ENCODE measurements around the gene S1PR4.
"Not testable (repeated sequence)": the region's sequence is repeated elsewhere in the genome, so short reads cannot be mapped to it uniquely, and the experiment has no call there.

The S1PR4 gene

GRCh38 chr19:3152419-3152780 is 26.2 kb upstream of the S1PR4 start:
- no peak for DNase-seq (ENCODE audit: low spot score)

DNA sequence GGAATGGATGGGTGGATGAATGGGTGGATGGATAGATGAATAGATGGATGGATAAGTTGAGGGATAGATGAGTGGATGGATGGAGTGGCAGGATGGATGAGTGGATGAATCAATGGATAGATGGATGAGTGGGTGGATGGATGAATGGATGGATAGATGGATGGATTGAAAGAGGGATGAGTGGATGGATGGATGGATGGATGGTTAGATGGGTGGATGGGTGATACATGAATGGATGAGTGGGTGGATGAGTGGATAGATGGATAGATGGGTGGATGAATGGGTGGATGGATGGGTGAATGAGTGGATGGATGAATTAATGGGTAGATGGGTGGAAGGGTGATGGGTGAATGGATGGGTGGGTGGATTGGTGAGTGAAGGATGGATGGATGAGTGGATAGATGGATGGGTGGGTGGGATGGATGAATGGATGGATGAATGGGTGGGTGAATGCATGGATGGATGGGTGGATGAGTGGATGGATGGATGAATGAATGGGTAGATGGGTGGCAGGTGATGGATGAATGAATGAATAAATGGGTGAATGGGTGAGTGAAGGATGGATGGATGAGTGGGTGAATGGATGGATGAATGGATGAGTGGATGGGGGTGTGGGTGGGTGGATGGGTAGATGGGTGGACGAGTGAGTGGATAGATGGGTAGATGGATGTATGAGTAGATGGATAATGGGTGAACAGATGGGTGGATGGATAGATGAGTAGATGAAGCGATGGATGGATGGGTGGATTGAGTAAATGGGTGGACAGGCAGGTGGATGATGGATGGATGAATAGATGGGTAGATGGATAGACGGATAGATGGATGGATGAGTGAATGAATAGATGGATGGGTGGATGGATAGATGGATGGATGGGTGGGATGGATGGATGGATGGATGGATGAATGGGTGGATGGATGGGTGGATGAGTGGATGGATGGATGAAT is 25.0 kb upstream of the S1PR4 start:
- DNase-seq (ENCODE audit: low spot score) = no peak

- not testable (repeated sequence) for DNase-seq (ENCODE audit: low spot score)
Observed at GRCh38 chr19:3154447-3154846, 24.1 kb upstream of the S1PR4 start.

DNA sequence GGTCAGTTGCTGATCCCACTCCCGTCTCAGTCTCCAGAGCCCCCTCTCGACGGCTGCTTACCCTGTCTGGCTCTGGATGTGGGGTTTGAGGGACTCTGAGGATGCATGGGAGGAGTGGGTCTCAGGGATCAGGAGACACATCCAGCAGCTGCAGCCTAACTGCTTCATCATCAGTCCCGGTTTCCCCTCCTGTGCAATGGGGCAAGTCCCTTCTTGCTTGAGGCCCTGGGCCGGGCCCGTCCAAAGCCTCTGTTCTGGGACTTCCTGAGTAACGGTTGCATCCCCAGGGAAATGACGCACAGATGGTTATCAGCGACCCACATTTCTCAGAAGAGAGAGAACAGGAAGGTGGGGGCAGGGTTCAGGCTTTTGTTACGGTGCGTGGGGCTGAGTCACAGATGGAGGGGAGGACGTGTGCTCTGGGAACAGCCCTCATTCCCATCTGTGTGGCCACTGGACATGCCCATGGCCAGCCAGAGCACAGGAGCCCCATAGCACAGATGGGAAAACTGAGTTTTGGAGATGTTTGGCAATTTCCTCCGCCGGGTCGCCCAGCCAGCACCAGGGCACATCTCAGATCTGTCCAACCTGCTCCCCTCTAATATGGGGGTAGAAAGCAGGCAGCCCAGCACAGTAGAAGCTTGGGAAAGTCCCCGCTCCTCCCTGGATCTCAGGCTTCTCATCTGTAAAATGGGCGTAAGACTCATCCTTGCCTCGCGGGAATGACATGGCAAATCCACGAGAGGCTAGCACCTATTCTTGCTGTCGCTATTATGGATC is 23.4 kb upstream of the S1PR4 start:
- DNase-seq (ENCODE audit: low spot score) = peak; percentile 71

DNA sequence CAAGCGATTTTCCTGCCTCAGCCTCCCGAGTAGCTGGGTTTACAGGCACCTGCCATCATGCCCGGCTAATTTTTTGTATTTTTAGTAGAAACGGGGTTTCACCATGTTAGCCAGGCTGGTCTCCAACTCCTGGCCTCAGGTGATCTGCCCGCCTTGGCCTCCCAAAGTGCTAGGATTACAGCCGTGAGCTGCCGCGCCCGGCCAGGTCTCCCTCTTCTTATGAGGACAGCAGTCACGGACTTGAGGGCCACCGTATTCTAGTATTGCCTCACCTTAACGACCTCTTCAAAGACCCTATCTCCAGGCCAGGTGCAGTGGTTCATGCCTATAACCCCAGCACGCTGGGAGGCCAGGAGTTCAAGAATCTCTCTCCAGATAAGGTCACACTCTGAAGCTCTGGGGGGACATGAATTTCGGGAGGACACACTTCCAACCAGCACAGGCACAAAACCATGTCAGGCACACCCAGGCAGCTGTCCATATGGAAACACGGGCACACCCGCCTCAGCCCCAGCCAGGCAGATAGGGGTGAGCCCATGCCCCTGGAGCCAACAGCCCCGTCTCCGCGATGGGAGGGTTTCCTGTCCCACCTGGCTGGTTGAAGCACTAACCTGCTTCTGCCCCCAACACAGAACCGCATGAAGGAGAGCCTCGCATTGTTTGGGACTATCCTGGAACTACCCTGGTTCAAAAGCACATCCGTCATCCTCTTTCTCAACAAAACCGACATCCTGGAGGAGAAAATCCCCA is 21.3 kb upstream of the S1PR4 start:
- DNase-seq (ENCODE audit: low spot score) = no peak

DNA sequence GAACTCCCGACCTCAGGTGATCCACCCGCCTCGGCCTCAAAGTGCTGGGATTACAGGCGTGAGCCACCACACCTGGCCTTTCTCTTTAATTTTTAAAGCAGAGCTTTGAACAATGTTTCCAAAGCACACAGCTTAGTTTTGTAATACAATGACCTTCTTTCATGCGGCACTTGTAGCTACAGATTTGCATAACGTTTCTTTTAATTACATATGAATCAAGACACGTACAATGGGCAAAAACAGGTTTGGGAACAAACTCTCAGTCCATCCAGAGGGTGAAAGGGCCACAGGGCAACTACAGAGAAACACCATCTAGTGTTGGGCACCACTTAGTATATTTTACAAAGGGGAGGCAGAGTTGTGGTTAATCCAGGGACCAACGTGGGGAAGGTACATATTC is 19.0 kb upstream of the S1PR4 start:
- DNase-seq (ENCODE audit: low spot score) = no peak

- DNase-seq (ENCODE audit: low spot score) = no peak
Observed at GRCh38 chr19:3160219-3160618, 18.4 kb upstream of the S1PR4 start.

- DNase-seq (ENCODE audit: low spot score) = no peak
Observed at GRCh38 chr19:3161453-3161852, 17.1 kb upstream of the S1PR4 start.

- DNase-seq (ENCODE audit: low spot score) = no peak
Observed at GRCh38 chr19:3162418-3163229, 15.9 kb upstream of the S1PR4 start.

GRCh38 chr19:3163230-3163886 is 15.2 kb upstream of the S1PR4 start:
- DNase-seq (ENCODE audit: low spot score) = peak; percentile 65

DNA sequence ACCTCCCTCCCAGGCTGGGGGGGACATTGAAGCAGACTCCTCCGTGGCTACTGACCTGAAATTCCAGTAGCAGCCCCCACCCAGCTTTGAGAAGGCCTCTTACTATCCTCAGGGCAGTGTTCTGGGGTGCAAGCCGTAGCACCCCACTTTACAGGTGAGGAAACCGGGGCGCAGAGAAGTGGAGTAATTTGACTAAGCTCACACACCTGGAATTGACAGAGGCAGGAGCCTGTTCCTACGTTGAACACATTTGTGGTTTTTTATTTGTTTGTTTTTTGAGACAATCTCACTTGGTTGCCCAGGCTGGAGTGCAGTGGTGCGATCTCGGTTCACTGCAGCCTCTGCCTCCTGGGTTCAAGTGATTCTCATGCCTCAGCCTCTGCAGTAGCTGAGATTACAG is 14.6 kb upstream of the S1PR4 start:
- DNase-seq (ENCODE audit: low spot score) = no peak

GRCh38 chr19:3167533-3168272 is 10.9 kb upstream of the S1PR4 start:
- DNase-seq (ENCODE audit: low spot score) = no peak

GRCh38 chr19:3171894-3172672 is 6.5 kb upstream of the S1PR4 start:
- DNase-seq (ENCODE audit: low spot score) = peak; percentile 39

GRCh38 chr19:3172673-3173000 is 5.9 kb upstream of the S1PR4 start:
- DNase-seq (ENCODE audit: low spot score) = not testable (repeated sequence)

DNA sequence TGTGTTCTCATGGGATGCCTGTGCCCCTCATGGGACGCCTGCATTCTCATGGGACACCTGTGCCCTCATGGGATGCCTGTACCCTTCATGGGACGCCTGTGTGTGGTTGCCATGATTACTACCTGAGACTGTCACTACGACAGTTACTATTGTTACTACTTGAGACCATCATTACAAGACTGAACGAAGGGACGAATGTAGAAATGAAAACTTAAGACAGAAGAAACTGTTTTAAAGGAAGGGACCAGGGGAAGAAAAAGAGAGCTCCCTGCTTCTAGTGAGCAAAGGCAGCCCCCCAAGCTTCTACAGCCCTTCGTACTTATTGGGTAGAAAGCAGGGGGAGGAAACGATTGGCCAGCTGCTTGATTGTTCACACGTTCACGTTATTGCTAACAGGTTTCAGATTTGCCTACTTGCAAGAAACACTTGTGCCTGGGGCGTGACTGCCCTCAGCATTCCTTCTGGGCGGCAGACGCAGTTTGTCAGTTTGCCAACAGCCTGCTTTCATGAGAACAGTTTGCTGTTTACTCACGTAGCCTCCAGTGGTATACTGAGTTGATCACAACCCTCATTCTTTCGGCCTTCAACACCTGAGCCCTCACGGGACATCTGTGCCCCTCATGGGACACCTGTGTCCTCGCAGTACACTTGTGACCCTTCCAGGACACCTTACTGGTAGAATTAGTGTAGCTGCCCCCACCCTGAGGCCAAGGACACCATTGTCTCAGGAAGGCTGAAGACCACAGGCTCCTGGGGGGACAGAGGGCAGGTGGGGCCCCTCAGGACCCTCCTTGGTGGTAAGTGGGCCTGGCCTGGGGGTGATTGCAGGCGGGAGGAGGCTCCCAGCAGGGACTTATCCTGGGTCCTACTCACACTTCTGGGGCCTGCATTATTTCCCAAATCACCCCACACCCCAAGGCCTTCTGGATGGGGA is 2.5 kb upstream of the S1PR4 start:
- peak; percentile 42 for DNase-seq (ENCODE audit: low spot score)

GRCh38 chr19:3176715-3177501 is 1.7 kb upstream of the S1PR4 start:
- peak; percentile 55 for DNase-seq (ENCODE audit: low spot score)

GRCh38 chr19:3178973-3179738 is 587 bp downstream of the S1PR4 start:
- no peak for DNase-seq (ENCODE audit: low spot score)
